Neural crest cell (in vitro differentiated cells): ENCODE results near the gene C2CD2L. TPM values are rescaled to one million over a fixed set of nuclear protein-coding genes. Genes with fewer than 3 reads are reported as not detected.
A peak's percentile ranks its signal among the peaks of the same experiment; 100 is the strongest.

Experiments
- DNase-seq: peaks from one replicate; pipeline ENCODE4 v3.0.0; 2021; ENCODE audit warnings: low read depth, mixed read lengths, low spot score
- H3K27ac Mint-ChIP-seq: one replicate; pipeline ENCODE4 v1.8.0; 2021; ENCODE audit warnings: mild to moderate bottlenecking, mixed read lengths; ENCODE audit not compliant: unreplicated experiment
- H3K27me3 Mint-ChIP-seq: 2 replicates; pipeline ENCODE4 v1.8.0; 2021; ENCODE audit warnings: low read depth, mild to moderate bottlenecking, mixed read lengths
- H3K36me3 Mint-ChIP-seq: 2 replicates; pipeline ENCODE4 v1.8.0; 2021; ENCODE audit warnings: low read depth, mild to moderate bottlenecking, mixed read lengths
- H3K4me1 Mint-ChIP-seq: 2 replicates; pipeline ENCODE4 v1.8.0; 2021; ENCODE audit warnings: mixed read lengths
- H3K4me3 Mint-ChIP-seq: one replicate; pipeline ENCODE4 v1.8.0; 2021; ENCODE audit warnings: mild to moderate bottlenecking, mixed read lengths
- H3K9me3 Mint-ChIP-seq: 2 replicates; pipeline ENCODE4 v1.8.0; 2021; ENCODE audit warnings: mixed read lengths
- total RNA-seq: library from RNA; stranded (reverse); gene quantifications from 2 replicates; pipeline ENCODE4 v1.2.1, GENCODE V29; 2021
- TF ChIP-seq, protein P1 (sequence below): fragments of 200-600 bp; sonication (generic); conservative IDR thresholded peaks from 2 replicates; pipeline ENCODE4 v1.5.0; 2021; ENCODE audit warnings: antibody characterized with exemption, mild to moderate bottlenecking

C2CD2L gene
- total RNA-seq, 1 donor from 2014 or later = 9.8 TPM

DNA sequence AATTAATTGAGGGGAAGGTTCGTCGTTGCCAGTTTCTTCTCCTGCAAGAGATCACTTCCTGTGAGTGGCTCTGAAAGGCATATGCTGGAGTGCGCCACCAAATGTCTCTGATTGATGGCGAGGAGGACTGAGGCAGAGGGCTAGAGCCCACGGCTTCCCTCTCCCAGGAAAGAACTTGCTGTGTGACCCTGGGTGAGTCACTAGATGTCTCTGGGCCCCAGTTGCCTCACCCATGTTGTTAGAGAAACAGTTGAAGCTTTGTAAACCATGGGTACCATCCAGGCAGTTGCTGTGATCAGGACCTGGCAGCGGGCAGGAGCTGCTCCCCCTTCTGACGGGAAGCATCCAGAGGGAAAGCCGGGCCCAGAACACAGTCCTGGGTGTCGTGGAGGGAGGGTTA, 44.9 kb downstream of the C2CD2L start:
- Mint-ChIP-seq H3K36me3 (no peaks in the 10 kb centered on the region), H3K4me3 (no peak overlapping the region), H3K27me3 (peaks cover 54% of the 10 kb centered on the region), H3K4me1 (peaks cover 8% of the 10 kb centered on the region), H3K27ac (no peak overlapping the region), H3K9me3 (no peaks in the 10 kb centered on the region)
- no peak for DNase-seq
- TF ChIP-seq, protein P1, sequence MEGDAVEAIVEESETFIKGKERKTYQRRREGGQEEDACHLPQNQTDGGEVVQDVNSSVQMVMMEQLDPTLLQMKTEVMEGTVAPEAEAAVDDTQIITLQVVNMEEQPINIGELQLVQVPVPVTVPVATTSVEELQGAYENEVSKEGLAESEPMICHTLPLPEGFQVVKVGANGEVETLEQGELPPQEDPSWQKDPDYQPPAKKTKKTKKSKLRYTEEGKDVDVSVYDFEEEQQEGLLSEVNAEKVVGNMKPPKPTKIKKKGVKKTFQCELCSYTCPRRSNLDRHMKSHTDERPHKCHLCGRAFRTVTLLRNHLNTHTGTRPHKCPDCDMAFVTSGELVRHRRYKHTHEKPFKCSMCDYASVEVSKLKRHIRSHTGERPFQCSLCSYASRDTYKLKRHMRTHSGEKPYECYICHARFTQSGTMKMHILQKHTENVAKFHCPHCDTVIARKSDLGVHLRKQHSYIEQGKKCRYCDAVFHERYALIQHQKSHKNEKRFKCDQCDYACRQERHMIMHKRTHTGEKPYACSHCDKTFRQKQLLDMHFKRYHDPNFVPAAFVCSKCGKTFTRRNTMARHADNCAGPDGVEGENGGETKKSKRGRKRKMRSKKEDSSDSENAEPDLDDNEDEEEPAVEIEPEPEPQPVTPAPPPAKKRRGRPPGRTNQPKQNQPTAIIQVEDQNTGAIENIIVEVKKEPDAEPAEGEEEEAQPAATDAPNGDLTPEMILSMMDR = no peak

DNA sequence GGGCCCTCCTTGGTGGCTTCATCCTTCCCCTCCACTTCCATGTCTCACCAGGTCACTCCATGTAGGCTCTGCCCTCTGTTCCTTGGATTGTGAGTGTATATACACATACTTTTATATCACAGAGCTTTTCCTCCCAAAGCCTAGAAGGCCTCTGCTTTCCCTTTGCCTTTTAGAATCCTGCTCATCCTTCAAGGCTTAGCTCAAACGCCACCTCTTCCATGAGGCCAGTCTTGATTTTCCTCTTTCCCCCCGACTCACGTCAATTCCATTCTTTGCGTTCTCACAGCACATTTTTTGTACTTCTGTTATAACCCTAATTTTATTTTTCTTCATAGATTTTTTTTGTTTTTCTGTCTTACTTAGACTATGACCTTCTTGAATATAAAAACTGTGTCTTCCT, 45.5 kb downstream of the C2CD2L start:
- H3K27me3 Mint-ChIP-seq = peaks cover 48% of the 10 kb centered on the region
- peaks cover 8% of the 10 kb centered on the region for H3K4me1 Mint-ChIP-seq
- H3K9me3 Mint-ChIP-seq = no peaks in the 10 kb centered on the region
- no peak overlapping the region for H3K4me3 Mint-ChIP-seq
- no peak overlapping the region for H3K27ac Mint-ChIP-seq
- no peak for DNase-seq
- no peaks in the 10 kb centered on the region for H3K36me3 Mint-ChIP-seq
- TF ChIP-seq, protein P1 = no peak

DNA sequence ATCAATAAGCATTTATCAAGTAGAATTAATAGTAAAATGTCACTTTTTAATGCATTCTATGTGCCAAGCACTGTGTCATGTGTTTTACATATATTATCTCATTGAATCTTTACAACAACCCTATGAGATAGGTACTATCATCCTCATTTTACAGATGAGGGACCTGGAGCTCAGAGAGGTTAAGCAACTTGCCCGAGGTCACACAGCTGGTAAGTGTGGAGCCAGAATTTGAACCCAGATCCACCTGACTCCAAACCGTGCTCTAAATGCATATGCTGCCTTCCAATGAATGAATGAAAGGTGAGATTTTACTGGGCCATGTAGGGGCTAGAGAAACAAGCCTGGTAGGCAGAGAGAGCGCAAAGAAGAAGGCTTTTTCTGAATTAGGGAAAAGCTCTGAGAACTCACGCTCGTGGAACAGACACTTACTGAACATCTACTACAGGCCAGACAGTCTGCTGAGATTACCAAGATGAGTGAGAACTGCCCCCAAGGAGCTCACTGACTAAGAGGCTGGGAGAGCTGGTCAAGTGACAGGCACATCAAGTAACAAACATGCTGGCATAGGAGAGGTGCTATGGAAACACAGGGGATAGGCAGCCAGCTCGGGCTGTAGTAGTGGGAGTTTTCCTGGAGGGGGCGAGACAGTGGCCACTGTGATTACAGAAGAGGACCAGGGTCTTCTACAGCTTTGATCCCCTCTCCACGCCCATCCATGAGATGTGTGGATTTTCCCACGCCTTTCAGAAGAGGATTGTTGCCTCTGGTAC, 46.1 kb downstream of the C2CD2L start:
- Mint-ChIP-seq H3K27me3 (peaks cover 42% of the 10 kb centered on the region), H3K27ac (peak overlapping the region; percentile 35), H3K36me3 (no peaks in the 10 kb centered on the region), H3K4me3 (no peak overlapping the region), H3K4me1 (peaks cover 5% of the 10 kb centered on the region), H3K9me3 (no peaks in the 10 kb centered on the region)
- DNase-seq = no peak
- TF ChIP-seq, protein P1 = no peak

DNA sequence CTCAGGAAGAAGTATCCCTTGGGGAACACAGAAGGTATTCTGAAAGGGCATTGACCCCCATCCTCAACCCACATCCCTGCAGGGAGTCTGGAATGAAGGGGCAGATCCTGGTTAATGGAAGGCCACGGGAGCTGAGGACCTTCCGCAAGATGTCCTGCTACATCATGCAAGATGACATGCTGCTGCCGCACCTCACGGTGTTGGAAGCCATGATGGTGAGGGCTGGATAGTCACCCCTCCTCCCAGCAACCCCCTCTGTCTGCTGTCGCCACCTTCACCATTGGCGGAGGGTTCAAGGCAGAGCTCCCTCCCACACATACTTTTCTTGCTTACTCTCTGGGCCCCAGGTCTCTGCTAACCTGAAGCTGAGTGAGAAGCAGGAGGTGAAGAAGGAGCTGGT, 47.0 kb downstream of the C2CD2L start:
- H3K4me1 Mint-ChIP-seq = no peaks in the 10 kb centered on the region
- no peak for DNase-seq
- no peak overlapping the region for H3K27ac Mint-ChIP-seq
- H3K36me3 Mint-ChIP-seq = no peaks in the 10 kb centered on the region
- peaks cover 36% of the 10 kb centered on the region for H3K27me3 Mint-ChIP-seq
- TF ChIP-seq, protein P1 = no peak
- no peaks in the 10 kb centered on the region for H3K9me3 Mint-ChIP-seq
- no peak overlapping the region for H3K4me3 Mint-ChIP-seq

GRCh38 chr11:119155733-119156492, 48.8 kb downstream of the C2CD2L start:
- no peak overlapping the region for H3K4me3 Mint-ChIP-seq
- peaks cover 21% of the 10 kb centered on the region for H3K27me3 Mint-ChIP-seq
- TF ChIP-seq, protein P1 = peak; percentile 26
- DNase-seq = no peak
- no peak overlapping the region for H3K27ac Mint-ChIP-seq
- no peaks in the 10 kb centered on the region for H3K9me3 Mint-ChIP-seq
- H3K4me1 Mint-ChIP-seq = no peaks in the 10 kb centered on the region
- no peaks in the 10 kb centered on the region for H3K36me3 Mint-ChIP-seq
